A673 (cell line): ENCODE data around the gene LCE1E. TPM values are rescaled to one million over a fixed set of nuclear protein-coding genes. Genes with fewer than 3 reads are reported as not detected.

Source experiments
- BruUV-seq: library from RNA; stranded (reverse); fragments of 400-500 nt; replicated peaks from 2 replicates; lab custom pipeline; 2021; lab: Mats Ljungman, UMichigan
- CTCF ChIA-PET: fragments of 300-600 bp; sonication (Branson Sonifier 250); formaldehyde crosslinking; loops from one replicate; lab custom pipeline; 2022; ENCODE audit warnings: antibody characterized with exemption; lab: Charles Lee
- POLR2A ChIA-PET: fragments of 300-600 bp; sonication (Branson Sonifier 250); formaldehyde crosslinking; loops from one replicate; lab custom pipeline; 2022; ENCODE audit warnings: antibody characterized with exemption; ENCODE audit not compliant: low non-redundant PET; lab: Charles Lee
- DNase-seq: peaks from one replicate; pipeline ENCODE4 v3.0.0-alpha.2; 2015; ENCODE audit warnings: low spot score
- H3K27ac ChIP-seq: fragments of 200-600 bp; sonication (generic); 2 replicates; pipeline ENCODE4 v1.5.1; 2016; ENCODE audit warnings: mixed run types, low read depth, mild to moderate bottlenecking, mixed read lengths, antibody characterized with exemption, low read length; ENCODE audit not compliant: poor library complexity, severe bottlenecking
- H3K27me3 ChIP-seq: fragments of 200-600 bp; sonication (generic); replicated peaks from 2 replicates; pipeline ENCODE4 v1.6.1; 2017; ENCODE audit warnings: mixed run types, low read depth, mild to moderate bottlenecking, mixed read lengths, antibody characterized with exemption, low read length; ENCODE audit not compliant: insufficient read depth, poor library complexity
- H3K36me3 ChIP-seq: fragments of 200-600 bp; sonication (generic); 2 replicates; pipeline ENCODE4 v1.6.1; 2016; ENCODE audit warnings: mixed run types, mild to moderate bottlenecking, mixed read lengths, antibody characterized with exemption, low read length; ENCODE audit not compliant: insufficient read depth, poor library complexity, severe bottlenecking
- H3K4me1 ChIP-seq: fragments of 200-600 bp; sonication (generic); 2 replicates; pipeline ENCODE4 v1.6.1; 2017; ENCODE audit warnings: mixed run types, mild to moderate bottlenecking, mixed read lengths, antibody characterized with exemption, low read length; ENCODE audit not compliant: insufficient read depth, poor library complexity, severe bottlenecking
- H3K4me3 ChIP-seq: fragments of 200-600 bp; sonication (generic); 2 replicates; pipeline ENCODE4 v1.5.1; 2016; ENCODE audit warnings: low read depth, mixed run types, mild to moderate bottlenecking, mixed read lengths, low read length; ENCODE audit not compliant: poor library complexity, severe bottlenecking
- H3K9me3 ChIP-seq: fragments of 200-600 bp; sonication (generic); 2 replicates; pipeline ENCODE4 v1.6.1; 2016; ENCODE audit warnings: mixed run types, low read depth, mild to moderate bottlenecking, mixed read lengths, antibody characterized with exemption, low read length; ENCODE audit not compliant: poor library complexity, severe bottlenecking
- EZH2 ChIP-seq: fragments of 200-600 bp; sonication (generic); IDR thresholded peaks from 2 replicates; pipeline ENCODE4 v1.6.1; 2017; ENCODE audit warnings: borderline replicate concordance, low read depth, mild to moderate bottlenecking, mixed read lengths, antibody characterized with exemption, low read length; ENCODE audit not compliant: poor library complexity, severe bottlenecking
- intact Hi-C: fragments of 100-400 bp; cut with micrococcal nuclease; formaldehyde crosslinking; loops from one replicate; pipeline ENCODE4 v1.10.0; 2022; ENCODE audit not compliant: unreplicated experiment
- total RNA-seq: library from RNA; stranded (reverse); gene quantifications from 2 replicates; pipeline ENCODE4 v1.2.3, GENCODE V29; 2021
- TF ChIP-seq, protein P1 (sequence below): fragments of 300-800, 200-600 bp; sonication (generic); conservative IDR thresholded peaks from 2 replicates; pipeline ENCODE4 v1.5.1; 2017; ENCODE audit warnings: low read depth, mild to moderate bottlenecking, antibody characterized with exemption, low read length, moderate library complexity, mixed read lengths

The LCE1E gene
- total RNA-seq, 1 experiment from 2014 or later: not detected

DNA sequence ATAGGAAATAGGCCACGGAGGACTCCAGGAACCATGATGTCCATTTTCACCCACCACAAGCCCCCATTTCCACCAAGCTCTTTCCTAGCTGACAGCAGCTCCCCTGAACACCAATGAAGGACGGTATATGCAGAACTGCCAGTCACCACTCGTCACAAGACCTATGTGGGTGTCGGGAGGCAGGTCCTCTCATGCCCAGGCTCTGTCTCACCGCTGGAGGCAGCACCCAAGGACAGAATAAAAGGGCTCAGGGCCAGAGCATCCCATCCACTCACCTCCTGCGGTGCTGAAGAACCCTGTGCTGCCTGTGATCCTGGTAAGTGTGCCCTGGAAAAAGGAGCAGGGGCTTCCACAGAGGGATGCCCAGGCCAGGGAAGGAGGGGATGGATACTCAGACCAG, 11.2 kb upstream of the LCE1E start, which contains the start of gene LCE1F:
LCE1F (plus strand) TSS at position 266 of the 400 bp plus-strand sequence. CDS start 1,232 bp downstream, outside the sequence.
- no TSS peak for BruUV-seq
- no peak for DNase-seq
- TF ChIP-seq EZH2: no peak
- TF ChIP-seq, protein P1, sequence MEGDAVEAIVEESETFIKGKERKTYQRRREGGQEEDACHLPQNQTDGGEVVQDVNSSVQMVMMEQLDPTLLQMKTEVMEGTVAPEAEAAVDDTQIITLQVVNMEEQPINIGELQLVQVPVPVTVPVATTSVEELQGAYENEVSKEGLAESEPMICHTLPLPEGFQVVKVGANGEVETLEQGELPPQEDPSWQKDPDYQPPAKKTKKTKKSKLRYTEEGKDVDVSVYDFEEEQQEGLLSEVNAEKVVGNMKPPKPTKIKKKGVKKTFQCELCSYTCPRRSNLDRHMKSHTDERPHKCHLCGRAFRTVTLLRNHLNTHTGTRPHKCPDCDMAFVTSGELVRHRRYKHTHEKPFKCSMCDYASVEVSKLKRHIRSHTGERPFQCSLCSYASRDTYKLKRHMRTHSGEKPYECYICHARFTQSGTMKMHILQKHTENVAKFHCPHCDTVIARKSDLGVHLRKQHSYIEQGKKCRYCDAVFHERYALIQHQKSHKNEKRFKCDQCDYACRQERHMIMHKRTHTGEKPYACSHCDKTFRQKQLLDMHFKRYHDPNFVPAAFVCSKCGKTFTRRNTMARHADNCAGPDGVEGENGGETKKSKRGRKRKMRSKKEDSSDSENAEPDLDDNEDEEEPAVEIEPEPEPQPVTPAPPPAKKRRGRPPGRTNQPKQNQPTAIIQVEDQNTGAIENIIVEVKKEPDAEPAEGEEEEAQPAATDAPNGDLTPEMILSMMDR: no peak
- intact Hi-C loops: no loop called here
- Histone ChIP-seq H3K4me3 (no peak within 1 kb of the TSS), H3K36me3 (no peaks in the 10 kb centered on the region), H3K4me1 (no peaks in the 10 kb centered on the region), H3K27me3 (peaks cover 10% of the 10 kb centered on the region), H3K27ac (no peak within 1 kb of the TSS), H3K9me3 (no peaks in the 10 kb centered on the region)
- ChIA-PET CTCF (no interaction called here), POLR2A (no interaction called here)

DNA sequence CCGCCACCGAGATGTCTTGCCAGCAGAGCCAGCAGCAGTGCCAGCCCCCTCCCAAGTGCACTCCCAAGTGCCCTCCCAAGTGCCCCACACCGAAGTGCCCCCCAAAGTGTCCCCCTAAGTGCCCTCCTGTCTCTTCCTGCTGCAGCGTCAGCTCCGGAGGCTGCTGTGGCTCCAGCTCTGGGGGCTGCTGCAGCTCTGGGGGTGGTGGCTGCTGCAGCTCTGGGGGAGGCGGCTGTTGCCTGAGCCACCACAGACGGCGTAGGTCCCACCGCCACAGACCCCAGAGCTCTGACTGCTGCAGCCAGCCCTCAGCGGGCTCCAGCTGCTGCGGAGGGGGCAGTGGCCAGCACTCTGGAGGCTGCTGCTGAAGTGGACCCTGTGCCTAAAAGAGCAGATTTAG, 9.7 kb upstream of the LCE1E start:
- Histone ChIP-seq H3K4me1 (no peaks in the 10 kb centered on the region), H3K4me3 (no peak overlapping the region), H3K27me3 (peaks cover 20% of the 10 kb centered on the region), H3K27ac (no peak overlapping the region), H3K9me3 (no peaks in the 10 kb centered on the region), H3K36me3 (no peaks in the 10 kb centered on the region)
- DNase-seq: no peak
- no TSS peak for BruUV-seq
- intact Hi-C loops: no loop called here
- POLR2A ChIA-PET: no interaction called here
- CTCF ChIA-PET: no interaction called here
- no peak for TF ChIP-seq EZH2
- TF ChIP-seq, protein P1: no peak

DNA sequence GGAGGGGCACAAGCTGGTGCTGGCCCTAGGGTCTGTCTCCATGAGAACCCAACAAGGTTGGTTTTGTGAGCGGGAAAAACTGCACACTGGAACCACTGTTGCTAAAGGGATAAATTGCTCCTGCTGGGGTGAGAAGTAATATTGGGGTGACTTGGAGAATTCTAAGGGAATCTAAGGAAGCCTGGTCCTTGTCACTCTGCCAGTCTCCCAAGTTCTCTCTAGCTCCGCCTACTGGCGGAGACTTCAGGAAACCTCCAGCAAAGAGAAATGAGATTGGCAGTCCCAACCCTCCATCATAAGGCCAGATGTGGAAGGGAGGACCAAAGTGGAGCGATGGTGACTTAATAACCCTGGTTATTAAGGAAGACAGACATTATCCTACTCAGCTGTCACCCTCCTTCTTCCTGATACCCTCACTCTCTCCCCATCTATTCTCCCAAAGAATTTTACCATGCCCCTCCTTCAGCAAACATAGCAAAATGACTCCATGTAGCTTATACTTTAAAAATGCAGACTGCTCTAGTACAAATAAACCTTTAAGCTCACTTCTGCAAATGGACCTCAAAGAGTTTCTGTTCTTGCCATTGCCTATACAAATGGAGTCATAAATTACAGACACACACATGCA, 8.4 kb upstream of the LCE1E start:
- intact Hi-C loops: no loop called here
- Histone ChIP-seq H3K27ac (no peak overlapping the region), H3K9me3 (no peaks in the 10 kb centered on the region), H3K27me3 (peaks cover 27% of the 10 kb centered on the region), H3K4me3 (no peak overlapping the region), H3K4me1 (no peaks in the 10 kb centered on the region), H3K36me3 (no peaks in the 10 kb centered on the region)
- TF ChIP-seq EZH2: no peak
- TF ChIP-seq, protein P1: peak; percentile 60
- peak; percentile 42 for DNase-seq
- ChIA-PET CTCF (no interaction called here), POLR2A (no interaction called here)
- BruUV-seq: no TSS peak
